NCI-H1092 treated with DMSO at 0.1 percent for 48 hours (cell line): ENCODE results near the gene P2RX7.

Experiments
- DNase-seq: peaks from one replicate; lab custom pipeline; 2025; lab: John Stamatoyannopoulos, UW

Gene P2RX7

DNA sequence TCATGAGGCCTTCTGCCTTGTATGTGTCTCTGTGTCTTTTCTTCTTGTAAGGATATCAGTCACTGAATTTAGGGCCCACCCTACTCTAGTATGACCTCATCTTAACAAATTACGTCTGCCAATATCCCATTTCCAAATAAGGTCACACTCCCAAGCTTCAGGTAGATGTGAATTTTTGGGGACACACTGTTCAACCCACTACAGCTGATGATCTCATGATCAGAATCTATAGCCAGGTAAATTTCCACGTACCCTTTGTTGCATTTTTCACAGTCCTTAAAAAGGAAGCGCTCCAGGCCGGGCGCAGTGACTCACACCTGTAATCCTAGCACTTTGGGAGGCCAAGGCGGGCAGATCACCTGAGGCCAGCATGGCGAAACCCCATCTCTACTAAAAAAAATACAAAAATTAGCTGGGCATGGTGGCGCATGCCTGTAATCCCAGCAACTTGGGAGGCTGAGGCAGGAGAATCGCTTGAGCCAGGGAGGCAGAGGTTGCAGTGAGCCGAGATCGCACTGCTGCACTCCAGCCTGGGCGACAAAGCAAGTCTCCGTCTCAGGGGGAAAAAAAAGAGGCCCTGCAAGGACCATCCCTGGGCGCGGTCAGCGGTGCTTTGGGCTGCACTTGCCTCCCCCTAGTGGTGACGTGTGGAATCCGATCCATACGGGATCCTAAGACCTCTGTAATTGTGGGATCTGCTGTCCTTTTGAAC lies 97.3 kb downstream of the P2RX7 start:
- DNase-seq, result peak; percentile 4

DNA sequence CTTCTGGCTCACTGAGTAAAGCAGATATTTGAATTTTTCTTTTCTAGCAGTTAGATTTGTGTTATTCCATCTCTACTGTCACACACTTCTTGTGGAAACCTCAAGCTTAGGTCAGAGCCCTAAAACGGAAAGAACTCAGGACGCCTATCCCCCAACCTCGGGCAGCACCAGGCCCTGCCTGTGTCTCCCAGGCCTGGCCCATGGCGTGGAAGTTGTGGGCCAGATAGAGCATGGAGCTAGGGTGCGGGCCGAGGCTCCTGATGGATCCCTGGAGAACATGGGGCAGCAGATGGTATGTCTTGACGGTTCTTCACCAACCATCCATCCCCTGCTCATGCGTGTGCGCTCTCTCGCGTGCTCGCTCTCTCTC lies 97.8 kb downstream of the P2RX7 start:
- DNase-seq, result no peak

DNA sequence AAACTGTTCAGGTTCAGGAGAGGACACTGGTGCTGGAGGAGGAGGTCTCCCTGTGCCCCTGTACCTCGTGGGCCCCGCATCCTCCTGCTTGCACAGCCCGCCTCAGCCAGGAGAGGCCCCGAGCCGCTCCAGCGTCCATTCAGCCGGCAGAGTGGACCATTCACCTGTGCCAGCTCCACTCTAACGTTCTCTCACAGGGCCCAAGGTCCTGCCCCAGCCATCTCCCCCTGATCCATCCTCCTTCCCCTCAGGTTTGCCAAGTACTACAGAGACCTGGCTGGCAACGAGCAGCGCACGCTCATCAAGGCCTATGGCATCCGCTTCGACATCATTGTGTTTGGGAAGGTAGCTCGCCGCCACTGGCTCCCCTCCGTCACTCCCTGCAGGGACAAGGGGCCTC lies 99.5 kb downstream of the P2RX7 start:
- DNase-seq, result no peak

DNA sequence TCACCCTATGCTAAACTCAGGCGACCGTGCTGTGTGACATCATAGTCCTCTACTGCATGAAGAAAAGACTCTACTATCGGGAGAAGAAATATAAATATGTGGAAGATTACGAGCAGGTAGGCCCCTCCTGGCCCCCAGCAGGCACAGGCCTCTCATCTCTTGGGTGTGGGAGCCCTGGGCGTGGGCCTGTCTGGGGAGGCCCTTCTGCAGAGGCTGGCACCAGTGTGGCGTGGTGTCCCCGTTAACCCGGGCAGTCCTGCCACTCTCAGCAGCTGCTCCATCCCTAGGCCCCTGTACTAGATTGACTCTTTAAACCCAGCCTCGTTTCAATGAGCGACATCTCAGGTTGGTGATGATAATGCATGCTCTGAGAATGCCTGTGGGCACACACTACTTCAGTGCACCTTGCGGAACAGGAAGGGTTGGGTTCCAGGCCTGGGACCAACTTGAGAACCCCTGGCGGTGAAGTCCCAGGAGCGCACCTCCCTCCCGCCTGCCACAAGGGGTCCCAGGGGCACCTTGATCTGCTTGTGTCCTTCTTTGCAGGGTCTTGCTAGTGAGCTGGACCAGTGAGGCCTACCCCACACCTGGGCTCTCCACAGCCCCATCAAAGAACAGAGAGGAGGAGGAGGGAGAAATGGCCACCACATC lies 100.4 kb downstream of the P2RX7 start:
- no peak for DNase-seq

DNA sequence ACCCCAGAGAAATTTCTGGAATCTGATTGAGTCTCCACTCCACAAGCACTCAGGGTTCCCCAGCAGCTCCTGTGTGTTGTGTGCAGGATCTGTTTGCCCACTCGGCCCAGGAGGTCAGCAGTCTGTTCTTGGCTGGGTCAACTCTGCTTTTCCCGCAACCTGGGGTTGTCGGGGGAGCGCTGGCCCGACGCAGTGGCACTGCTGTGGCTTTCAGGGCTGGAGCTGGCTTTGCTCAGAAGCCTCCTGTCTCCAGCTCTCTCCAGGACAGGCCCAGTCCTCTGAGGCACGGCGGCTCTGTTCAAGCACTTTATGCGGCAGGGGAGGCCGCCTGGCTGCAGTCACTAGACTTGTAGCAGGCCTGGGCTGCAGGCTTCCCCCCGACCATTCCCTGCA lies 100.9 kb downstream of the P2RX7 start:
- no peak for DNase-seq

DNA sequence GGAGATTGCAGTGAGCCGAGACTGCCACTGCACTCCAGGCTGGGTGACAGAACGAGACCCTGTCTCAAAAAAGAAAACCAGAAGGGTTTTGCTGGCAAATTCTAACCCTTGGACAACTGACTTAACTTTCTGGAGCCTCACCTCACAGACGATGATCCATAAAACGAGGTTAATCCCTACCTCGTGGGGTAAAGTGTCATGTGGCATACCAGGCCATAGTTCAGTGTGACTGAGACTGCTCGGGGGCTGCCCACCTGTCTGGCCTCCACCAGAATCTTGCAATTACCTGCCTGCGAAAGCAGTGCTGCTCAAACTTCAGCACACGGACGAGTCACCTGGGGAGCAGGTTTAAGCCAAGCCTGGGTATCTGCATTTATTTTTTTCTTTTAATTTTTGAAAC lies 104.1 kb downstream of the P2RX7 start:
- DNase-seq, result no peak

DNA sequence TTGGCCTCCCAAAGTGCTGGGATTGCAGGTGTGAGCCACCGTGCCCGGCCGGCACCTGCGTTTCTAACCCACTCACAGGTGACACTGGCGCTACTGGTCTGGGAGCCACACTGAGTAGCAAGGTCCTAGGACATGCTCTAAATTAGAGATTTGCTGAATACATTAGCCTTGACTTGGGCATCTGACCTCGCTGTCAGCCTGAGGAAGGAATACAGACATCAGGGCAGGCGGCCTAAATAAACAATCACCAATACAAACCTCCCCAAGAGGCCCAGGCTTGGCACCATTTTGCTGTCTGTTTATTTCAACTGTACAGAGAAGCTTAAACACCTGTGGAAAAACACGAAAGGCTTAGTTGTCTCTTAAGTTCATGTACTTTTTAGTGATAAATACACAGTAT lies 104.7 kb downstream of the P2RX7 start:
- peak; percentile 50 for DNase-seq
